ENCODE data around the gene NOP53. TPM values are rescaled to one million over a fixed set of nuclear protein-coding genes. Genes with fewer than 3 reads are reported as not detected.

Gene NOP53
- total and polyA plus RNA-seq, 2 experiments from 2014 or later = 167 to 192 TPM

DNA sequence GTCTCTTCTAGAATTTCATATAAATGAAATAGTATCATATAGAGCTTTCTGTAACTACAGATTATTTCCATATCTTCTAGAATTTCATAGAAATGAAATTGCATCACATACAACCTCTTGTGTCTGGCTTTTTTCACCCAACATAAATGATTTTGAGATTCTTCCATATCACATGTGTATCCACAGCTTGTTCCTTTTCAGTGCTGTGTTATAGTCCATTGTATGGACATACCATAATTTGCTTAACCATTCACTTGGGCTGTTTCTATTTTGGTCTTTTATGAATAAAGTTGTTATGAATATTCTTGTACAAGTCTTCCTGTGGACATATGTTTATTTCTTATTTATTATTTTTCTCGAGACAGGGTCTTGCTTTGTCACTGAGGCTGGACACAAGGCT, 47.3 kb downstream of the NOP53 start (continued):
- TF ChIP-seq, protein P1, sequence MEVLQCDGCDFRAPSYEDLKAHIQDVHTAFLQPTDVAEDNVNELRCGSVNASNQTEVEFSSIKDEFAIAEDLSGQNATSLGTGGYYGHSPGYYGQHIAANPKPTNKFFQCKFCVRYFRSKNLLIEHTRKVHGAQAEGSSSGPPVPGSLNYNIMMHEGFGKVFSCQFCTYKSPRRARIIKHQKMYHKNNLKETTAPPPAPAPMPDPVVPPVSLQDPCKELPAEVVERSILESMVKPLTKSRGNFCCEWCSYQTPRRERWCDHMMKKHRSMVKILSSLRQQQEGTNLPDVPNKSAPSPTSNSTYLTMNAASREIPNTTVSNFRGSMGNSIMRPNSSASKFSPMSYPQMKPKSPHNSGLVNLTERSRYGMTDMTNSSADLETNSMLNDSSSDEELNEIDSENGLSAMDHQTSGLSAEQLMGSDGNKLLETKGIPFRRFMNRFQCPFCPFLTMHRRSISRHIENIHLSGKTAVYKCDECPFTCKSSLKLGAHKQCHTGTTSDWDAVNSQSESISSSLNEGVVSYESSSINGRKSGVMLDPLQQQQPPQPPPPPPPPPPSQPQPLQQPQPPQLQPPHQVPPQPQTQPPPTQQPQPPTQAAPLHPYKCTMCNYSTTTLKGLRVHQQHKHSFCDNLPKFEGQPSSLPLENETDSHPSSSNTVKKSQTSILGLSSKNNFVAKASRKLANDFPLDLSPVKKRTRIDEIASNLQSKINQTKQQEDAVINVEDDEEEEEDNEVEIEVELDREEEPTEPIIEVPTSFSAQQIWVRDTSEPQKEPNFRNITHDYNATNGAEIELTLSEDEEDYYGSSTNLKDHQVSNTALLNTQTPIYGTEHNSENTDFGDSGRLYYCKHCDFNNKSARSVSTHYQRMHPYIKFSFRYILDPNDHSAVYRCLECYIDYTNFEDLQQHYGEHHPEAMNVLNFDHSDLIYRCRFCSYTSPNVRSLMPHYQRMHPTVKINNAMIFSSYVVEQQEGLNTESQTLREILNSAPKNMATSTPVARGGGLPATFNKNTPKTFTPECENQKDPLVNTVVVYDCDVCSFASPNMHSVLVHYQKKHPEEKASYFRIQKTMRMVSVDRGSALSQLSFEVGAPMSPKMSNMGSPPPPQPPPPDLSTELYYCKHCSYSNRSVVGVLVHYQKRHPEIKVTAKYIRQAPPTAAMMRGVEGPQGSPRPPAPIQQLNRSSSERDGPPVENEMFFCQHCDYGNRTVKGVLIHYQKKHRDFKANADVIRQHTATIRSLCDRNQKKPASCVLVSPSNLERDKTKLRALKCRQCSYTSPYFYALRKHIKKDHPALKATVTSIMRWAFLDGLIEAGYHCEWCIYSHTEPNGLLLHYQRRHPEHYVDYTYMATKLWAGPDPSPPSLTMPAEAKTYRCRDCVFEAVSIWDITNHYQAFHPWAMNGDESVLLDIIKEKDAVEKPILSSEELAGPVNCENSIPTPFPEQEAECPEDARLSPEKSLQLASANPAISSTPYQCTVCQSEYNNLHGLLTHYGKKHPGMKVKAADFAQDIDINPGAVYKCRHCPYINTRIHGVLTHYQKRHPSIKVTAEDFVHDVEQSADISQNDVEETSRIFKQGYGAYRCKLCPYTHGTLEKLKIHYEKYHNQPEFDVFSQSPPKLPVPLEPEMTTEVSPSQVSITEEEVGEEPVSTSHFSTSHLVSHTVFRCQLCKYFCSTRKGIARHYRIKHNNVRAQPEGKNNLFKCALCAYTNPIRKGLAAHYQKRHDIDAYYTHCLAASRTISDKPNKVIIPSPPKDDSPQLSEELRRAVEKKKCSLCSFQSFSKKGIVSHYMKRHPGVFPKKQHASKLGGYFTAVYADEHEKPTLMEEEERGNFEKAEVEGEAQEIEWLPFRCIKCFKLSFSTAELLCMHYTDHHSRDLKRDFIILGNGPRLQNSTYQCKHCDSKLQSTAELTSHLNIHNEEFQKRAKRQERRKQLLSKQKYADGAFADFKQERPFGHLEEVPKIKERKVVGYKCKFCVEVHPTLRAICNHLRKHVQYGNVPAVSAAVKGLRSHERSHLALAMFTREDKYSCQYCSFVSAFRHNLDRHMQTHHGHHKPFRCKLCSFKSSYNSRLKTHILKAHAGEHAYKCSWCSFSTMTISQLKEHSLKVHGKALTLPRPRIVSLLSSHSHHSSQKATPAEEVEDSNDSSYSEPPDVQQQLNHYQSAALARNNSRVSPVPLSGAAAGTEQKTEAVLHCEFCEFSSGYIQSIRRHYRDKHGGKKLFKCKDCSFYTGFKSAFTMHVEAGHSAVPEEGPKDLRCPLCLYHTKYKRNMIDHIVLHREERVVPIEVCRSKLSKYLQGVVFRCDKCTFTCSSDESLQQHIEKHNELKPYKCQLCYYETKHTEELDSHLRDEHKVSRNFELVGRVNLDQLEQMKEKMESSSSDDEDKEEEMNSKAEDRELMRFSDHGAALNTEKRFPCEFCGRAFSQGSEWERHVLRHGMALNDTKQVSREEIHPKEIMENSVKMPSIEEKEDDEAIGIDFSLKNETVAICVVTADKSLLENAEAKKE (CRISPR knock-in tag; IDR thresholded peaks at IDR 0.05) = no peak
- TF ChIP-seq, protein P2, sequence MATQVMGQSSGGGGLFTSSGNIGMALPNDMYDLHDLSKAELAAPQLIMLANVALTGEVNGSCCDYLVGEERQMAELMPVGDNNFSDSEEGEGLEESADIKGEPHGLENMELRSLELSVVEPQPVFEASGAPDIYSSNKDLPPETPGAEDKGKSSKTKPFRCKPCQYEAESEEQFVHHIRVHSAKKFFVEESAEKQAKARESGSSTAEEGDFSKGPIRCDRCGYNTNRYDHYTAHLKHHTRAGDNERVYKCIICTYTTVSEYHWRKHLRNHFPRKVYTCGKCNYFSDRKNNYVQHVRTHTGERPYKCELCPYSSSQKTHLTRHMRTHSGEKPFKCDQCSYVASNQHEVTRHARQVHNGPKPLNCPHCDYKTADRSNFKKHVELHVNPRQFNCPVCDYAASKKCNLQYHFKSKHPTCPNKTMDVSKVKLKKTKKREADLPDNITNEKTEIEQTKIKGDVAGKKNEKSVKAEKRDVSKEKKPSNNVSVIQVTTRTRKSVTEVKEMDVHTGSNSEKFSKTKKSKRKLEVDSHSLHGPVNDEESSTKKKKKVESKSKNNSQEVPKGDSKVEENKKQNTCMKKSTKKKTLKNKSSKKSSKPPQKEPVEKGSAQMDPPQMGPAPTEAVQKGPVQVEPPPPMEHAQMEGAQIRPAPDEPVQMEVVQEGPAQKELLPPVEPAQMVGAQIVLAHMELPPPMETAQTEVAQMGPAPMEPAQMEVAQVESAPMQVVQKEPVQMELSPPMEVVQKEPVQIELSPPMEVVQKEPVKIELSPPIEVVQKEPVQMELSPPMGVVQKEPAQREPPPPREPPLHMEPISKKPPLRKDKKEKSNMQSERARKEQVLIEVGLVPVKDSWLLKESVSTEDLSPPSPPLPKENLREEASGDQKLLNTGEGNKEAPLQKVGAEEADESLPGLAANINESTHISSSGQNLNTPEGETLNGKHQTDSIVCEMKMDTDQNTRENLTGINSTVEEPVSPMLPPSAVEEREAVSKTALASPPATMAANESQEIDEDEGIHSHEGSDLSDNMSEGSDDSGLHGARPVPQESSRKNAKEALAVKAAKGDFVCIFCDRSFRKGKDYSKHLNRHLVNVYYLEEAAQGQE (IDR thresholded peaks at IDR 0.05; ENCODE audit: unreplicated experiment) = no peak

DNA sequence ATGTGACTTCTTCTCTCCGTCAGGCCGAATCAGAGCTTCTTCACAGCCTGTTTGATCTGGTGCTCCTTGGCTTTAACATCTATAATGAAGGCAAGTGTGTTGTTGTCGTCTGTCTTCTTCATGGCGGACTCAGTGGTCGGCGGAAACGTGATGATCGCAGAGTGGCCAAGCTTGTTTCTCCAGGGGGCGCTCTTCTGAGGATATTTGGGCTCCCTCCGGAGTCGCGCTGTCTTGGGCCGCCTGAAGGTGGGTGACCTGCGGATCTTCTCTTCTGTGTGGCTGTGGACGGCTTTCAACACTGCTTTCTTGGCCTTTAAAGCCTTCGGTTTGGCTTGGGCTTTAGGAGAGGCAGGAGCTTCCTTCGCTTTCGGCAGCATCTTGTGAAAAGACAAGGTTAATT, 49.2 kb downstream of the NOP53 start:
- Mint-ChIP-seq H3K9me3 (peaks cover 13% of the 10 kb centered on the region; the same call in 2 of the 3 replicates), H3K4me3 (no peak overlapping the region), H3K27ac (no peak overlapping the region), H3K36me3 (ENCODE audit: low read depth) (no peaks in the 10 kb centered on the region; the same call in 2 of the 3 replicates), H3K4me1 (peaks cover 7% of the 10 kb centered on the region), H3K27me3 (ENCODE audit: insufficient read depth, low read depth, poor library complexity) (peaks cover 6% of the 10 kb centered on the region)
- Histone ChIP-seq H3F3A (replicated peaks; ENCODE audit: low read depth) (0 out of 2 replicates have a peak, but pooled peaks cover 4% of the 10 kb centered on the region), H3K4me1 (ENCODE audit: insufficient read depth) (0 out of 2 replicates have a peak, but pooled peaks cover 7% of the 10 kb centered on the region), H3K27ac (ENCODE audit: low read depth) (no peak overlapping the region), H3K36me3 (ENCODE audit: insufficient read depth) (no peaks in the 10 kb centered on the region), H2AFZ (0 out of 2 replicates have a peak overlapping the region, but pooled peaks have one; percentile 56), H4K20me1 (replicated peaks; ENCODE audit: insufficient read depth) (no peaks in the 10 kb centered on the region), H3K9me2 (ENCODE audit: insufficient read depth) (no peaks in the 10 kb centered on the region), H3K4me2 (no peak overlapping the region), H3K79me2 (replicated peaks; ENCODE audit: insufficient read depth) (no peaks in the 10 kb centered on the region), H3K4me3 (no peak overlapping the region), H3K27me3 (ENCODE audit: insufficient read depth) (no peaks in the 10 kb centered on the region)
- ATAC-seq (peak; percentile 15), DNase-seq (ENCODE audit: low spot score) (peak; percentile 86)
- TF ChIP-seq, protein P3, sequence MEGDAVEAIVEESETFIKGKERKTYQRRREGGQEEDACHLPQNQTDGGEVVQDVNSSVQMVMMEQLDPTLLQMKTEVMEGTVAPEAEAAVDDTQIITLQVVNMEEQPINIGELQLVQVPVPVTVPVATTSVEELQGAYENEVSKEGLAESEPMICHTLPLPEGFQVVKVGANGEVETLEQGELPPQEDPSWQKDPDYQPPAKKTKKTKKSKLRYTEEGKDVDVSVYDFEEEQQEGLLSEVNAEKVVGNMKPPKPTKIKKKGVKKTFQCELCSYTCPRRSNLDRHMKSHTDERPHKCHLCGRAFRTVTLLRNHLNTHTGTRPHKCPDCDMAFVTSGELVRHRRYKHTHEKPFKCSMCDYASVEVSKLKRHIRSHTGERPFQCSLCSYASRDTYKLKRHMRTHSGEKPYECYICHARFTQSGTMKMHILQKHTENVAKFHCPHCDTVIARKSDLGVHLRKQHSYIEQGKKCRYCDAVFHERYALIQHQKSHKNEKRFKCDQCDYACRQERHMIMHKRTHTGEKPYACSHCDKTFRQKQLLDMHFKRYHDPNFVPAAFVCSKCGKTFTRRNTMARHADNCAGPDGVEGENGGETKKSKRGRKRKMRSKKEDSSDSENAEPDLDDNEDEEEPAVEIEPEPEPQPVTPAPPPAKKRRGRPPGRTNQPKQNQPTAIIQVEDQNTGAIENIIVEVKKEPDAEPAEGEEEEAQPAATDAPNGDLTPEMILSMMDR (conservative IDR thresholded peaks at IDR 0.05; ENCODE audit: low read depth in 2 of 2) = peak; percentile 78
- no peak for TF ChIP-seq JUNB (IDR thresholded peaks at IDR 0.05; ENCODE audit: unreplicated experiment)
